ENCODE data around the gene CNKSR3. TPM values are rescaled to one million over a fixed set of nuclear protein-coding genes. Genes with fewer than 3 reads are reported as not detected.
A peak's percentile ranks its signal among the peaks of the same experiment; 100 is the strongest.

CNKSR3 gene
- total and polyA plus RNA-seq, 2 experiments from 2014 or later = 22.4 to 23.9 TPM

GRCh38 chr6:154386848-154387717 is 123.4 kb downstream of the CNKSR3 start:
- no peaks in the 10 kb centered on the region for H3K27me3 ChIP-seq
- H3K79me2 ChIP-seq = no peaks in the 10 kb centered on the region
- peaks cover 12% of the 10 kb centered on the region for H3K4me1 ChIP-seq (ENCODE audit: insufficient read depth)
- 79% methylated on average over 5 of the region's 5 CpGs for WGBS (ENCODE audit: low lambda C conversion rate, missing lambda C conversion rate)
- H3K9me3 ChIP-seq (ENCODE audit: low read depth) = no peaks in the 10 kb centered on the region
- no peaks in the 10 kb centered on the region for H4K20me1 ChIP-seq (ENCODE audit: insufficient read depth, poor library complexity, severe bottlenecking)
- H3K36me3 ChIP-seq (replicated peaks; ENCODE audit: insufficient read depth, low read depth) = no peaks in the 10 kb centered on the region
- H3K9me2 ChIP-seq (replicated peaks; ENCODE audit: insufficient read depth) = no peaks in the 10 kb centered on the region
- no peak overlapping the region for H3K27ac ChIP-seq
- peak overlapping the region; percentile 61 for H3K4me2 ChIP-seq
- TF ChIP-seq EZH2 (IDR thresholded peaks at IDR 0.05; ENCODE audit: borderline replicate concordance) (no peak), EZH2phosphoT487 (IDR thresholded peaks at IDR 0.05; ENCODE audit: low read depth, severe bottlenecking, unreplicated experiment) (no peak), CTCF (IDR thresholded peaks at IDR 0.05; ENCODE audit: poor library complexity) (no peak)
- H3K4me3 ChIP-seq = no peak overlapping the region
- no peak overlapping the region for H2AFZ ChIP-seq
- peak; percentile 30 for DNase-seq (ENCODE audit: low spot score)

- H2AFZ ChIP-seq = no peak overlapping the region
- no peaks in the 10 kb centered on the region for H4K20me1 ChIP-seq (ENCODE audit: insufficient read depth, poor library complexity, severe bottlenecking)
- no peak overlapping the region for H3K27ac ChIP-seq
- no peaks in the 10 kb centered on the region for H3K9me2 ChIP-seq (replicated peaks; ENCODE audit: insufficient read depth)
- no peak overlapping the region for H3K4me2 ChIP-seq
- no peaks in the 10 kb centered on the region for H3K36me3 ChIP-seq (replicated peaks; ENCODE audit: insufficient read depth, low read depth)
- H3K79me2 ChIP-seq = no peaks in the 10 kb centered on the region
- H3K4me3 ChIP-seq = no peak overlapping the region
- peaks cover 16% of the 10 kb centered on the region for H3K4me1 ChIP-seq (ENCODE audit: insufficient read depth)
- no peaks in the 10 kb centered on the region for H3K27me3 ChIP-seq
- no peaks in the 10 kb centered on the region for H3K9me3 ChIP-seq (ENCODE audit: low read depth)
- no peak for TF ChIP-seq EZH2 (IDR thresholded peaks at IDR 0.05; ENCODE audit: borderline replicate concordance)
- TF ChIP-seq EZH2phosphoT487 (IDR thresholded peaks at IDR 0.05; ENCODE audit: low read depth, severe bottlenecking, unreplicated experiment) = no peak
- TF ChIP-seq CTCF (IDR thresholded peaks at IDR 0.05; ENCODE audit: poor library complexity) = no peak
- DNase-seq (ENCODE audit: low spot score) = no peak
- 83% methylated on average over 2 of the region's 2 CpGs for WGBS (ENCODE audit: low lambda C conversion rate, missing lambda C conversion rate)
Measured at GRCh38 chr6:154384191-154384590, 126.3 kb downstream of the CNKSR3 start.

GRCh38 chr6:154383273-154383672 is 127.2 kb downstream of the CNKSR3 start:
- no peaks in the 10 kb centered on the region for H3K27me3 ChIP-seq
- H3K9me2 ChIP-seq (replicated peaks; ENCODE audit: insufficient read depth) = no peaks in the 10 kb centered on the region
- 97% methylated on average over 6 of the region's 6 CpGs for WGBS (ENCODE audit: low lambda C conversion rate, missing lambda C conversion rate)
- DNase-seq (ENCODE audit: low spot score) = no peak
- H3K36me3 ChIP-seq (replicated peaks; ENCODE audit: insufficient read depth, low read depth) = no peaks in the 10 kb centered on the region
- H3K4me1 ChIP-seq (ENCODE audit: insufficient read depth) = peaks cover 16% of the 10 kb centered on the region
- H3K79me2 ChIP-seq = no peaks in the 10 kb centered on the region
- no peaks in the 10 kb centered on the region for H3K9me3 ChIP-seq (ENCODE audit: low read depth)
- H2AFZ ChIP-seq = no peak overlapping the region
- H3K4me3 ChIP-seq = no peak overlapping the region
- no peak for TF ChIP-seq CTCF (IDR thresholded peaks at IDR 0.05; ENCODE audit: poor library complexity)
- no peak for TF ChIP-seq EZH2 (IDR thresholded peaks at IDR 0.05; ENCODE audit: borderline replicate concordance)
- TF ChIP-seq EZH2phosphoT487 (IDR thresholded peaks at IDR 0.05; ENCODE audit: low read depth, severe bottlenecking, unreplicated experiment) = no peak
- no peaks in the 10 kb centered on the region for H4K20me1 ChIP-seq (ENCODE audit: insufficient read depth, poor library complexity, severe bottlenecking)
- H3K4me2 ChIP-seq = no peak overlapping the region
- H3K27ac ChIP-seq = no peak overlapping the region

Measured in hepatocyte (in vitro differentiated cells).